H1 (cell line): ENCODE data around the gene CTAGE6. TPM values are rescaled to one million over a fixed set of nuclear protein-coding genes. Genes with fewer than 3 reads are reported as not detected.
"Not testable (repeated sequence)": the region's sequence is repeated elsewhere in the genome, so short reads cannot be mapped to it uniquely, and the experiment has no call there.

Experiments
- CTCF ChIA-PET: fragments of 300-600 bp; sonication (Branson Sonifier 250); formaldehyde crosslinking; loops from one replicate; lab custom pipeline; 2021; ENCODE audit not compliant: partially characterized antibody; lab: Charles Lee
- POLR2A ChIA-PET: fragments of 300-600 bp; sonication (Branson Sonifier 250); formaldehyde crosslinking; loops from one replicate; lab custom pipeline; 2021; ENCODE audit warnings: inconsistent platforms; ENCODE audit not compliant: partially characterized antibody; lab: Charles Lee
- DNase-seq, 2 experiments: peaks; one replicate each; pipeline versions ENCODE4 v3.0.0 to v3.0.0-alpha.2; 2010 to 2022; ENCODE audit warnings: low spot score in 2 of 2, low read depth in 1 of 2, mixed read lengths in 1 of 2
- FAIRE-seq: peaks from 2 replicates; lab custom pipeline; 2011; peaks lifted over from hg19 to GRCh38; lab: Jason Lieb, UNC
- H2AFZ ChIP-seq: 2 replicates; pipeline ENCODE4 v1.8.1; 2012; ENCODE audit warnings: low read length, inconsistent platforms
- H2AK5ac ChIP-seq: 2 replicates; pipeline ENCODE4 v1.6.1; 2013; ENCODE audit warnings: low read depth, low read length
- H2BK120ac ChIP-seq: replicated peaks from 2 replicates; pipeline ENCODE3; 2013; ENCODE audit warnings: low read depth, low read length, inconsistent platforms
- H2BK12ac ChIP-seq: 2 replicates; pipeline ENCODE4 v1.6.1; 2013; ENCODE audit warnings: low read depth, low read length
- H2BK15ac ChIP-seq: 2 replicates; pipeline ENCODE4 v1.6.1; 2013; ENCODE audit warnings: low read length
- H2BK20ac ChIP-seq: 2 replicates; pipeline ENCODE4 v1.6.1; 2013; ENCODE audit warnings: low read length
- H2BK5ac ChIP-seq: 2 replicates; pipeline ENCODE4 v1.6.1; 2013; ENCODE audit warnings: low read depth, low read length
- H3K14ac ChIP-seq: 2 replicates; pipeline ENCODE4 v1.6.1; 2013; ENCODE audit warnings: inconsistent platforms; ENCODE audit not compliant: insufficient read length
- H3K18ac ChIP-seq: 2 replicates; pipeline ENCODE4 v1.6.1; 2013; ENCODE audit warnings: low read length; ENCODE audit errors: extremely low read depth
- H3K23ac ChIP-seq: 2 replicates; pipeline ENCODE4 v1.6.1; 2013; ENCODE audit warnings: inconsistent platforms; ENCODE audit not compliant: insufficient read length
- H3K23me2 ChIP-seq: 2 replicates; pipeline ENCODE4 v1.6.1; 2013; ENCODE audit warnings: low read depth, low read length
- H3K27ac ChIP-seq: 2 replicates; pipeline ENCODE4 v1.6.1; 2011; ENCODE audit warnings: low read depth, low read length, inconsistent platforms
- H3K27me3 ChIP-seq, 4 experiments: replicated peaks in 1 of 4; 1 replicate in 1 of 4; 2 replicates in 3 of 4; pipeline versions ENCODE4 v1.6.1 to v1.8.1; 2011 to 2013; ENCODE audit warnings: low read length in 3 of 4, mild to moderate bottlenecking in 3 of 4, inconsistent platforms in 2 of 4, mixed read lengths in 2 of 4, moderate library complexity in 1 of 4; ENCODE audit not compliant: control insufficient read depth in 3 of 4, insufficient read depth in 3 of 4; ENCODE audit errors: extremely low read depth in 1 of 4
- H3K36me3 ChIP-seq, 4 experiments: 2 replicates each; pipeline versions ENCODE4 v1.6.1 to v1.8.1; 2011 to 2013; ENCODE audit warnings: mild to moderate bottlenecking in 4 of 4, low read length in 3 of 4, moderate library complexity in 2 of 4, control low read depth in 1 of 4, inconsistent platforms in 1 of 4; ENCODE audit not compliant: insufficient read depth in 4 of 4, control insufficient read depth in 2 of 4
- H3K4ac ChIP-seq: replicated peaks from 2 replicates; pipeline ENCODE3; 2013; ENCODE audit warnings: low read length, low read depth, mixed read lengths, inconsistent platforms; ENCODE audit not compliant: insufficient read length
- H3K4me1 ChIP-seq, 4 experiments: replicated peaks in 1 of 4; 1 replicate in 1 of 4; 2 replicates in 3 of 4; pipeline versions ENCODE4 v1.6.1 to v1.8.1; 2011 to 2013; ENCODE audit warnings: low read length in 3 of 4, inconsistent platforms in 2 of 4, mixed read lengths in 1 of 4; ENCODE audit not compliant: insufficient read depth in 4 of 4, control insufficient read depth in 3 of 4
- H3K4me2 ChIP-seq, 2 experiments: 2 replicates each; pipeline versions ENCODE4 v1.6.1 to v1.8.1; 2011 to 2013; ENCODE audit warnings: low read depth in 2 of 2, low read length in 2 of 2, control low read depth in 1 of 2, inconsistent platforms in 1 of 2, mild to moderate bottlenecking in 1 of 2; ENCODE audit not compliant: insufficient read depth in 1 of 2
- H3K4me3 ChIP-seq, 4 experiments: fragments of 200-600, 300-600 bp in 1 of 4; sonication (generic), shearing (Covaris generic), sonication (Bioruptor Twin) in 1 of 4; 2 replicates each; pipeline versions ENCODE4 v1.5.1 to v1.8.1; 2011 to 2016; ENCODE audit warnings: low read length in 4 of 4, low read depth in 3 of 4, control low read depth in 2 of 4, inconsistent platforms in 2 of 4, mild to moderate bottlenecking in 2 of 4, mixed read lengths in 1 of 4, moderate library complexity in 1 of 4; ENCODE audit not compliant: insufficient read depth in 2 of 4; ENCODE audit errors: extremely low read depth in 1 of 4
- H3K56ac ChIP-seq: replicated peaks from 2 replicates; pipeline ENCODE3; 2013; ENCODE audit warnings: low read depth, mild to moderate bottlenecking, mixed read lengths, low read length, inconsistent platforms; ENCODE audit not compliant: insufficient read length
- H3K79me1 ChIP-seq: 2 replicates; pipeline ENCODE4 v1.6.1; 2013; ENCODE audit warnings: low read depth, low read length, control low read depth
- H3K79me2 ChIP-seq, 2 experiments: 2 replicates each; pipeline versions ENCODE4 v1.6.1 to v1.8.1; 2012 to 2013; ENCODE audit warnings: low read length in 2 of 2, mild to moderate bottlenecking in 2 of 2, inconsistent platforms in 1 of 2; ENCODE audit not compliant: insufficient read depth in 2 of 2, control insufficient read depth in 1 of 2
- H3K9ac ChIP-seq, 4 experiments: replicated peaks in 1 of 4; 1 replicate in 1 of 4; 2 replicates in 3 of 4; pipeline versions ENCODE4 v1.6.1 to v1.8.1; 2011 to 2013; ENCODE audit warnings: low read depth in 3 of 4, low read length in 3 of 4, control low read depth in 2 of 4, mild to moderate bottlenecking in 2 of 4, moderate library complexity in 2 of 4, inconsistent platforms in 1 of 4; ENCODE audit errors: extremely low read depth in 1 of 4
- H3K9me3 ChIP-seq, 2 experiments: 2 replicates each; pipeline versions ENCODE4 v1.6.1 to v1.8.1; 2012 to 2013; ENCODE audit warnings: mild to moderate bottlenecking in 2 of 2, moderate library complexity in 2 of 2, control low read depth in 1 of 2, inconsistent platforms in 1 of 2, low read depth in 1 of 2, low read length in 1 of 2, mixed read lengths in 1 of 2; ENCODE audit not compliant: insufficient read depth in 2 of 2
- H4K20me1 ChIP-seq, 2 experiments: replicated peaks in 1 of 2; 2 replicates each; pipeline versions ENCODE3 to v1.8.1; 2011 to 2013; ENCODE audit warnings: inconsistent platforms in 2 of 2, low read length in 2 of 2, mild to moderate bottlenecking in 1 of 2; ENCODE audit not compliant: insufficient read depth in 2 of 2, control insufficient read depth in 1 of 2
- H4K5ac ChIP-seq: 2 replicates; pipeline ENCODE4 v1.6.1; 2013; ENCODE audit warnings: low read length, low read depth, mixed read lengths, inconsistent platforms; ENCODE audit not compliant: insufficient read length
- H4K8ac ChIP-seq: 2 replicates; pipeline ENCODE4 v1.8.0; 2013; ENCODE audit warnings: mild to moderate bottlenecking, moderate library complexity, low read length, inconsistent platforms; ENCODE audit not compliant: insufficient read depth; ENCODE audit errors: extremely low read depth
- H4K91ac ChIP-seq: replicated peaks from 2 replicates; pipeline ENCODE3; 2013; ENCODE audit warnings: low read length, mixed read lengths, inconsistent platforms; ENCODE audit not compliant: insufficient read length
- WGBS, 2 experiments: shearing (Covaris generic) in 1 of 2; methylation state at CpG; one replicate each; pipeline versions ENCODE4 v1.1.6 to v1.1.7; 2013 to 2015; ENCODE audit warnings: low lambda C conversion rate in 2 of 2, mixed read lengths in 2 of 2, inconsistent platforms in 1 of 2, low coverage in 1 of 2, missing lambda C conversion rate in 1 of 2; ENCODE audit not compliant: insufficient replicate concordance in 2 of 2, insufficient coverage in 1 of 2, insufficient read length in 1 of 2; ENCODE audit errors: extremely low coverage in 1 of 2, missing lambda C conversion rate in 1 of 2; 5-methylcytosine and 5-hydroxymethylcytosine counted together
- polyA plus RNA-seq, 7 experiments: library from polyadenylated mRNA; depleted of rRNA in 3 of 7; stranded (reverse) in 5 of 7; unstranded in 2 of 7; fragments of >200 nt in 5 of 7; fragments of 200-250 nt in 2 of 7; gene quantifications; 1 replicate in 5 of 7; 2 replicates in 1 of 7; 4 replicates in 1 of 7; pipeline versions ENCODE4 v1.2.1 to v1.2.3, GENCODE V29; 2011 to 2013; ENCODE audit warnings: missing spikeins in 2 of 7, mixed read lengths in 2 of 7
- total RNA-seq: library from RNA; stranded (reverse); fragmentation: NEBNext Ultra II Directional; extraction: Animal tissue kit (Norgen Biotek cat#: 25700); gene quantifications from 2 replicates; pipeline ENCODE4 v1.2.1, GENCODE V29; 2021

CTAGE6 gene
- total and polyA plus RNA-seq, 2 of the 8 experiments (the other 6 are each of a cell fraction or from before 2014, with no cell fraction given), result not detected

GRCh38 chr7:143795653-143796052, 38.2 kb upstream of the CTAGE6 start:
- POLR2A ChIA-PET, H3K4ac ChIP-seq, DNase-seq, H3K27me3 ChIP-seq, H4K8ac ChIP-seq, H3K79me1 ChIP-seq, H4K91ac ChIP-seq, H3K4me2 ChIP-seq, H2BK12ac ChIP-seq, H3K23ac ChIP-seq, H3K14ac ChIP-seq, H3K9me3 ChIP-seq, H3K4me1 ChIP-seq, H3K4me3 ChIP-seq, H4K5ac ChIP-seq, H2BK5ac ChIP-seq, FAIRE-seq, H3K36me3 ChIP-seq, CTCF ChIA-PET, H2AFZ ChIP-seq, H4K20me1 ChIP-seq, H3K18ac ChIP-seq, H3K23me2 ChIP-seq, H3K9ac ChIP-seq, H3K56ac ChIP-seq, H2BK120ac ChIP-seq, H2AK5ac ChIP-seq, H3K79me2 ChIP-seq, H2BK20ac ChIP-seq, H3K27ac ChIP-seq, H2BK15ac ChIP-seq: not testable (repeated sequence)
- no CpG with 5 or more reads among the region's 2 CpGs for WGBS, 2 experiments

- H2BK20ac ChIP-seq, H3K9me3 ChIP-seq, FAIRE-seq, H3K4me2 ChIP-seq, H3K18ac ChIP-seq, H3K27ac ChIP-seq, H2AFZ ChIP-seq, H3K4me1 ChIP-seq, H2BK120ac ChIP-seq, H4K5ac ChIP-seq, H3K36me3 ChIP-seq, H3K27me3 ChIP-seq, H3K79me2 ChIP-seq, H3K23ac ChIP-seq, H3K9ac ChIP-seq, H3K23me2 ChIP-seq, POLR2A ChIA-PET, H3K14ac ChIP-seq, H3K79me1 ChIP-seq, H2AK5ac ChIP-seq, H3K56ac ChIP-seq, H3K4me3 ChIP-seq, DNase-seq, H2BK15ac ChIP-seq, H4K20me1 ChIP-seq, H2BK5ac ChIP-seq, CTCF ChIA-PET, H2BK12ac ChIP-seq, H4K8ac ChIP-seq, H3K4ac ChIP-seq, H4K91ac ChIP-seq: not testable (repeated sequence)
- WGBS, 2 experiments, result 88% methylated on average over 2 of the region's 2 CpGs; no CpG with 5 or more reads in 1 of the 2 experiments
Observed at GRCh38 chr7:143792633-143793032, 35.1 kb upstream of the CTAGE6 start.
